Cardiac septum (tissue), 1 donor: ENCODE results near the gene C16orf96. TPM values are rescaled to one million over a fixed set of nuclear protein-coding genes. Genes with fewer than 3 reads are reported as not detected.

Source experiments
- DNase-seq: peaks from one replicate; pipeline ENCODE4 v3.0.0-alpha.2; 2020; ENCODE audit warnings: low spot score
- intact Hi-C: fragments of 100-400 bp; cut with DNase I; formaldehyde crosslinking; loops from one replicate; pipeline ENCODE4 v1.14.0; 2022
- long read RNA-seq: library from polyadenylated mRNA; unstranded; transcript quantifications from one replicate; pipeline ENCODE4 v2.0.0, GENCODE V29; 2021
- total RNA-seq: library from RNA; stranded (reverse); fragmentation: NEBNext Ultra II Directional; extraction: Animal tissue kit (Norgen Biotek cat#: 25700); gene quantifications from one replicate; pipeline ENCODE4 v1.2.1, GENCODE V29; 2021
- donor health status: DM: no; HTN: no; CAD: no.

Gene C16orf96
- total RNA-seq: 0.11 TPM
- long read RNA-seq, partial matches to known transcripts: 0 of 1 reads
- long read RNA-seq, other reads (novel, unspliced or antisense): 1 of 1 reads

DNA sequence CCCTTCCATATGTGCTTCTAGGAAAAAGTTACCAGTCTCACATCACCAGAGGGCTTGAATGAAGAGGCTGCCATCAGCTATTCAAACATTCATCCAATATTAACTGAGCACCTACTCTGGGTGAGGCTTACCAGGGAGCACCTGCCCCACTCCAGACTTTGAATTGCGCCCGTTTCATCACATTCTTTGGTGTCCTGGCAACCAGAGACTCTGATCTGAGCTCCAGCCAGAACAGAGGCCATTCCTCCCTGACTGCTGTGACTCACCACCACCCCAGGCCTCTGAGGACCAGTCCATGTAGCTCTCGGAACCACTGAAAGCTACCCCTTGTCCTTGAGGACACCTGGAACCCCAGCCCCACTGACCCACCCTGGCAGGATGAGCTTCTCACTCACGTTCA lies at the start of gene C16orf96:
Gene C16orf96 (plus strand): TSS at position 229 of the 400 bp plus-strand sequence. CDS start 150 bp downstream, at position 379.
- intact Hi-C loops: no loop called here
- DNase-seq: no peak

DNA sequence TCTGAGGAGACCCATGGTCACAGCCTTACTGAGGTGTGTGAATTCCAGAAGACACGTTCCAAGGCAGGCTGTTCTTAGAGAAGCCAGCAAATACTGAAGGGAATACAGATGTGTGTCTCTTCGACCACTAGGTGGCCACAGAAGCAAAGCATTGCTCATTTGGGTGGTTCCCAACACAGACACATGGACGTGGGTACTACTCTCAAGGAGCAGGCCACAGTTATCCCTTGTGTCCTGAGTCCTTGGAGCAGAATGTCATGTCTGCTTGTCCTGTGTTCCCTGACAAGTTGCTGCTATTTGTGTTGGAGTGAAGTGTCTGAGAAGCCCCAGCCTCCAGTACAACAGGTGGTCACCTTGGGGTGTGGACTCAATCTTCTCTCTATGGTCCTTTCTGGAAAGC lies 49.7 kb upstream of the C16orf96 start:
- intact Hi-C loops: loop anchor here (2.0 to 5.0 kb wide), 2 partner anchors 42 to 81 kb away; no protein-coding TSS in a partner anchor
- no peak for DNase-seq

DNA sequence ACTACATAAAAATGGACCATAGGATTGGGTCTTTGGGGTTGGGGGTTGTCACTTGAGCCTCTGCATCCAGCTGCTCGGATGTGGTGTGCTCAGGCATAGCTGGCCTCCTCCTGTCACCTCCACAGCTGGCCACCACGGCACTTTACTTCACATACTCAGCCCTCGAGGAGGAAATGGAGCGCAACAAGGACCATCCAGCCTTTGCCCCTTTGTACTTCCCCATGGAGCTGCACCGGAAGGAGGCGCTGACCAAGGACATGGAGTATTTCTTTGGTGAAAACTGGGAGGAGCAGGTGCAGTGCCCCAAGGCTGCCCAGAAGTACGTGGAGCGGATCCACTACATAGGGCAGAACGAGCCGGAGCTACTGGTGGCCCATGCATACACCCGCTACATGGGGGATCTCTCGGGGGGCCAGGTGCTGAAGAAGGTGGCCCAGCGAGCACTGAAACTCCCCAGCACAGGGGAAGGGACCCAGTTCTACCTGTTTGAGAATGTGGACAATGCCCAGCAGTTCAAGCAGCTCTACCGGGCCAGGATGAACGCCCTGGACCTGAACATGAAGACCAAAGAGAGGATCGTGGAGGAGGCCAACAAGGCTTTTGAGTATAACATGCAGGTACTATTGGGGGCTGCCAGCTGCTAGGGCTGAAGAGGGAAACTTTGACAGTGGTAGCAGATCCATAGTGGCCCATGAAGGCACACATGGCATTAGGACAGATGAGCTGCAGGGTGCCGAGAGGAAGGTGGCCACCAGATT lies 48.4 kb upstream of the C16orf96 start:
- intact Hi-C loops: loop anchor here (2.0 to 5.0 kb wide), 2 partner anchors 41 to 80 kb away; no protein-coding TSS in a partner anchor
- DNase-seq: no peak

DNA sequence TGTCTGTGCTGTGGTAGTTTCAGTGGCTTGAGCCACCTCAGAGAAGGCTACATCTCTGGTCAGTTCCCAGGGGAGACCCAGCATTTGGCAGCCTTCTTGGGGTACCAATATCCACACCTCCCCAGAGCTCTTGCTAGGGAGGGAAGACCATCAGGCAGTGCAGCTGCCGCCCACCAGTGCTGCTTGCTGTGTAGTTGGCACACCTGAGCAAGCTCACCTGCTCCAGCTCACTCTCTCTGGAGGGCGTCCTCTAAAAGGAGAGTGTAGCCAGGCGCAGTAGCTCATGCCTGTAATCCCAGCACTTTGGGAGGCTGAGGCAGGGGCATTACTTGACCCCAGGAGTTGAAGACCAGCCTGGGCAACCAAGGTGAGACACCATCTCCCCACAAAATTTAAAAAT lies 47.3 kb upstream of the C16orf96 start:
- DNase-seq: no peak
- intact Hi-C loops: loop anchor here (5.0 kb wide), 1 partner anchor 78 kb away; no protein-coding TSS in a partner anchor

DNA sequence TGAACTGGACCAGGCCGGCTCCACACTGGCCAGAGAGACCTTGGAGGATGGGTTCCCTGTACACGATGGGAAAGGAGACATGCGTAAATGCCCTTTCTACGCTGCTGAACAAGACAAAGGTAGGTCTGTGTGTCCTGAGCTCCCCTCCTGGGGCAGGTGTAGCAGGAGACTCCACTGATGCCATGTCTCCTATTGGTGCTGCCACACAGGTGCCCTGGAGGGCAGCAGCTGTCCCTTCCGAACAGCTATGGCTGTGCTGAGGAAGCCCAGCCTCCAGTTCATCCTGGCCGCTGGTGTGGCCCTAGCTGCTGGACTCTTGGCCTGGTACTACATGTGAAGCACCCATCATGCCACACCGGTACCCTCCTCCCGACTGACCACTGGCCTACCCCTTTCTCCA lies 46.7 kb upstream of the C16orf96 start:
- intact Hi-C loops: loop anchor here (5.0 kb wide), 1 partner anchor 78 kb away; no protein-coding TSS in a partner anchor

DNA sequence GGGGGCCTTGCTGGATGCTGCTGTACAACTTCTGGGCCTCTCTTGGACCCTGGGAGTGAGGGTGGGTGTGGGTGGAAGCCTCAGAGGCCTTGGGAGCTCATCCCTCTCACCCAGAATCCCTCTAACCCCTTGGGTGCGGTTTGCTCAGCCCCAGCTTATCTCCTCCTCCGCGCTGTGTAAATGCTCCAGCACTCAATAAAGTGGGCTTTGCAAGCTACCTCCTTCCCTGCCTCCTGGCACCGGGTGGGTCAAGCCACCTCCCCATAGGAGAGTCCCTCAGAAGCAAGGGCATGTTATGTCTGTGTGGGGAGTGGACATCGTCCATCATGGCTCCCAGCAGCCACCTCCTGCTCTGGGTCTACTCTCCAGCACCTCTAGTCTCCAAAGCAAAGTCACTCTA lies 46.0 kb upstream of the C16orf96 start:
- intact Hi-C loops: loop anchor here (5.0 kb wide), 1 partner anchor 442 kb away; no protein-coding TSS in a partner anchor
- DNase-seq: no peak

More for the DNA sequence above, 46.7 kb upstream of the C16orf96 start:
- DNase-seq: no peak

DNA sequence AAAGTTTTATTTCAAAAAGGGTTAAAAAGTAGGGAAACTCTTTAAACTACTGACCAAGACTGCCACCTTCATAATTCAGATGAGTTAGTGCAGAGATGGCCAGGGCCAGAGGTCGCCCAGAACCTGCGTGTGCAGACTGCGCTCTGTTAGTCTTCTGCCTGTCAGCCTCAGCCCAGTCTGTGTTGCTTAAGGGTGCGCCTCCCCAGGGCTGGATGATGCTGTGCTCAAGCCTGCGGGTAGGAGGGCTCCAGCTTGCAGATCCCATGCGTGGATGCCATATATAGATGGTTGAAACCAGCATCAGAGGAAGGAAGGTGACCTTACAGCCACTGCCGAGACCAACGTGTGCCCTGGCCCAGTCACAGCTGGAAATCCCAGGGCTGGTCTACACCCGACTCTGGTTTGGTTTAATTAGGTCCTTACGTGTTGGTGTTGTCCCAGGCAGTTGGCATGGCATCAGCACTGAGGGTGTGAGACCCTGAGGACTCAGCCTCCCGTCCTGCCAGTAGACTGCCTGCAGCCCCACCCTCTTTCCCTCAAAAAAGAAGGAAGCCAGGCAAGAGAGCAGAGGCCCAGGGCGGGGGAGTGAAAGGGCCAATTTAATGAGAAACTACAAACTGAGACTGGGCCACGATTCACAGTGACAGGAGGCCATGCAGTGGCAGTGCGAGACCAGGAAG lies 45.3 kb upstream of the C16orf96 start:
- DNase-seq: no peak
- intact Hi-C loops: loop anchor here (5.0 kb wide), 1 partner anchor 441 kb away; no protein-coding TSS in a partner anchor

DNA sequence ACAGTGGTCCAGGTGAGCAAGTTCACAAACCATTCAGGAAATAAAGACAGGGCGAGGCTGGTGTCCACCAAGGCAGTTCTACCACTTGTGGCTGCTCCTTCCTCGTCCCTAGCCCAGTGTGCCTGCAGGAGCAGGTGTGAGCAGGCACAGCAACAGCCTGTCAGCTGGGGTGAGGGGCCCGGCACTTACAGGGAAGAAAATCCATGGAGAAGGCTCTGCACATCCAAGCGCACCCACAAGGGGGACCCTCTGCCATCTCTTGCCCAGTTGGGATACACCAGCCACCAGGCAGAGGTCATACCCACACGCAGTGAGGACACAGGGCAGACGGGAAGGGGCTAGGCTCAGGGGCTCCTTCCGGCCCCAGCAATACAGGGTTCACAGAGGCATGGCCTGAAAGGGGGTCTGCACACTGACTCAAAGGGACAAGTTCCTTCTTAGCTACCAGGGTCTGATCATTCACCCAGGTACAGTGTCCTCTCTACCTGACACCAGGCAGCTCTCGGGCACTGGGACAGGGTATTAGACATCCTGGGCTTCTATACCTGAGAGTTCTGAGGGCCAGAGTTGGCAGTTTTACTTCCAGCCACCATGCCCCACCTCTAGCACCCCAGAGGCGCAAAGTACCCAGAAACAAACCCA lies 44.6 kb upstream of the C16orf96 start:
- DNase-seq: no peak
- intact Hi-C loops: loop anchor here (5.0 kb wide), 1 partner anchor 441 kb away; no protein-coding TSS in a partner anchor

DNA sequence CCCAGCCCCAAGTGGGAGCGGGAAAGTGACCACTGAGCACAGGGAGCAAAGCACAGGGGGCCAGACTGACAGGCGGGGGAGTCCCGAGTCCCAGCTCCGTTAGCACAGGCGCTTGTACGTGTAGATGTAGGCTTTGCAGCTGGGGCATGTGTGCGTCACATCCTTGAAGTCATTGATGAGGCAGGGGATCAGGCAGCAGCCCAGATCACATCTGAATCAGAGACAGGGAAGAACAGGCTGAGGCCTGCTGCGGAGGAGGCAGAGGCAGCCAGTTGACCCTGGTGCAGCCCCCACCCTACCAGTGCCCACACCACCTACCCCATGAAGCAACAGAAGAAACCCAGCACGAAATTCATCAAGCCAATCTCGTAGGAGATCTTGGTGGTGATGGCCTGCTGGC lies 43.7 kb upstream of the C16orf96 start:
- intact Hi-C loops: loop anchor here (5.0 kb wide), 1 partner anchor 440 kb away; no protein-coding TSS in a partner anchor
- no peak for DNase-seq

DNA sequence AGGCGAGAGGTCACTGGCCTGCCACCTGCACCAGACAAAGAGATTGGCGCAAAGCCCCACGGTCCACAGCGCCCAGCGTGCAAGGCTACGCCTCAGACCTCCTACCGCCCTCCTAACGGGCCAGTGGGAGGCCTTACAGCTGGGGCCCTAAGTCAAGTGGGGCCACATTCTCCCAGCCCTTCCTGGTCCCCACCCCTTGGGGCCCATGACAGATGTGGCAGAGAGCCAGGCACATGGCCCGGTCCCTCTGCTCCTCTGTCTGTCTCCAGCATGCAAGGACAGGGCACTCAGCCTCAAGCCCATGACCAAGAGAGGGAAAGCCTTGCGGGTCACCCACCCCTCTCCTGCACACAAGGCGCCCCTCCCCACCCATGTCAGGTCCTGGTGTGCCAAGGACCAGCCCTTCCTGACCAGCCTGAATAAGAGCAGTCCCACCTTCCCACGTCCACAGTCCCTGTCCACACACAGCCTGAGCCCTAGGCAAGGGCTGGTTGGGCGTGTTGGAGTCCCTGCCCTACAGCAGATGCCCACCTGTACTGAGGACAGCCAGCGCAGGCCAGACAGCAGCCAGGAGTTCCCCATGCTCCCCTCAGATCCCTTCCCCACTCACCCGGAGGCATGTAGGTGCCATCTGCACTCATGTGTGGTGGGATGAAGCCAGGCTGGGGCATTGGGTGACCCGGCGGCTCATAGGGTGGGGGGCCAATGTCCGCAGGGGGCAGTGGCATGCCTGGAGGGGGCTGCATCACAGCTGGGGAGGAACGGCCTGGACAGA lies 42.9 kb upstream of the C16orf96 start:
- intact Hi-C loops: loop anchor here (5.0 kb wide), 1 partner anchor 439 kb away; no protein-coding TSS in a partner anchor
- no peak for DNase-seq

DNA sequence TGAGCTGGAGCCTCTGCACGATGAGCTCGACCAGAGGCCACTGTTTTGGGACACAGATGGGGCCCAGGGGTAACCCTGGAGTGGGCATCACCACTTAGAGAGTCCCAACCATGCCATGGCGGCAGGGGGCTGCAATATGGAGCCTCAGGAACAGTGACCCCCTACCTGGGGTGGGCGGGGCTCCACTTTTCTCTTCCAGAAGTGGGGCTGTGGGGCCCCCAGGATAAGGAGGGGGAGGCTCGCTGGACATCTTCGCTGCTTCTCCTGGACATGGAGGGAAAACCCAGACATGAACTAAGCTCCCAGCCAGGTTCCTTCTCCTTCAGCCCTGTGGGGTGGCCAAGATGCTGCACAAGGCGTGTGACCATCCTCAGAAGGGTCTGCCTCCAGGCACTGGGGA lies 42.3 kb upstream of the C16orf96 start:
- intact Hi-C loops: loop anchor here (5.0 kb wide), 1 partner anchor 438 kb away; no protein-coding TSS in a partner anchor
- no peak for DNase-seq

DNA sequence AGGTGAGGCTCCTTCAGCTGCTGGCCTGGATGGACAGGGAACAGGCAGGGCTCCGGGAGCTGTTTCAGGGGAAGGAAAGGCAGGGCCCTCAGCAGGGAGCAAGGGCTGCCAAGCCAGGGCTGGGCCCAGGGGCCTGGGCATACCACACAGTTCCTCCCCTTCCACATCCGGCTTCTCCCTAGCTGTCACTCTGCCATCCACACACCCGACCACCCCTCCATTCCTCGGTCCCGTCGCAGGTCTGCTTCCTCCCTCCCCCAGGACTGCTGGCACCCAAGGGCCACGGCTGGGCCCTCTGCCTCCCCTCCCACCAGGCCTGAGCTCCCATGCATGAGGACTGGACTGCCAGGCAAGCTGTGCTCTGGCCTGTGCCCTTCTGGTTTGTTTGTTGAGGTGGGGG lies 41.5 kb upstream of the C16orf96 start:
- DNase-seq: no peak
- intact Hi-C loops: loop anchor here (5.0 kb wide), 1 partner anchor 438 kb away; no protein-coding TSS in a partner anchor

DNA sequence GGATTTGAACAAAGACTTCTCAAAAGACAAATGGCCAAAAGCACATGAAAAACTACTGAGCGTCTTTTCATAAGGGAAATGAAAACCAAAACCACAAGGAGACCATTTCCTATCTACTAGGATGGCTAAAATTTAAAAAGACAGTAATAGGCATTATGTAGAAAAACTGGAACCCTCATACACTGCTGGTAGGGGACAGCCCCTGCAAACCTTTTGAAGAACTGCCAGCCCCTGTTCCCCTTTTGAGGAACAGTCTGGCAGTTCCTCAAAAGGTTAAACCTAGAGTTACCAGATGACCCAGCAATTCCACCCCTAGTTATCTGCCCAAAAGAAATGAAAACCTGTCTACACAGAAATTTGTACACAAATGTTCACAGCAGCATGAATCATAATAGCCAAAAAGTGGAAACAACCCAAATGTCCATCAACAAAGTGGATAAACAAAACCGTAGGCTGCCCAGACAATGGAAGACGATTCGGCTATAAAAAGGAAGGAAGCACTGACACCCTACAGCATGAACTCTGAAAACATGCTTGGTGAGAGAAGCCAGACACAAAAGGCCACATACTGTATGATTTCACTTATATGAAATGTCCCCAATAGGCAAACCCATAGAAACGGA lies 40.4 kb upstream of the C16orf96 start:
- intact Hi-C loops: no loop called here
- no peak for DNase-seq

DNA sequence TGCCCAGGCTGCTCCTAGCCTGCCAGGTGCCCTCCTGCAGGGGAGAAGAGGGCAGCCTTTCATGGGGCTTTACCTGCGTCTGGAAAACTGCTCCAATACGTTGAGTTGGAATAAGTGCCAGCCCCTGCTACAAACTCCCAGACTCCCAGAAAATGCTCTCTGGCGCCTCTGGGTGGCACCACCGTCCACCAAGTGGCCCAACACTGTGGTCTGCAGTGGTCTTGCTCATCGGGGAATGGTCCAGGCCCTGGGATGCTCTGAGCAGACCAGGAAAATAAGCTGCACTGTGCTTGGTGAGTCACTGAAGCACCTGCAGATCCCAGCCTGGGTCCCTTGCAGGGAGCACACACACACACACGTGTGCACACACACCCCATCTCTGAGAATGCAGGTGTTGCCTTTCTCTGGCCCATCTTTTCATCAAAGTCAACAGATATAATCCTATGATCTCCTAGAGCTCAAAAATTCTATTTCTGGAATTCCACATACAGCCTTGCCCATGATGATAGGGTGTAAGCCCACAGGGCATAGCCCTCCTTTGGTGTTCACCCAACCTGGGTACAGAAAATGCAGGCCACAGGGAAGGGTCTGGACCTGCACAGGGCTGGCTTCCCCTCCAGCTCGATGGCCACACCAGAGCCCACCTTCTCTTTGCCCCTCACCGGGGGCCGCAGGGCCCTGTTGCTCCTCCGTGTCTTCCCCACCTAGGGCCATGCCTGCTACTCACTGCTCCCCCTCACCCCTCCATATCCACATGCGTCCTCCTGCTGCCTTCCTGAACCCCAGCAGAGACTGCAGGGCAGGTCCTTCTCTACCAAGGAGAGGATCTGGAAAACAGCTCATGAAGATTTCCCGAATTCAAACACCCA lies 38.1 kb upstream of the C16orf96 start:
- intact Hi-C loops: no loop called here
- no peak for DNase-seq

DNA sequence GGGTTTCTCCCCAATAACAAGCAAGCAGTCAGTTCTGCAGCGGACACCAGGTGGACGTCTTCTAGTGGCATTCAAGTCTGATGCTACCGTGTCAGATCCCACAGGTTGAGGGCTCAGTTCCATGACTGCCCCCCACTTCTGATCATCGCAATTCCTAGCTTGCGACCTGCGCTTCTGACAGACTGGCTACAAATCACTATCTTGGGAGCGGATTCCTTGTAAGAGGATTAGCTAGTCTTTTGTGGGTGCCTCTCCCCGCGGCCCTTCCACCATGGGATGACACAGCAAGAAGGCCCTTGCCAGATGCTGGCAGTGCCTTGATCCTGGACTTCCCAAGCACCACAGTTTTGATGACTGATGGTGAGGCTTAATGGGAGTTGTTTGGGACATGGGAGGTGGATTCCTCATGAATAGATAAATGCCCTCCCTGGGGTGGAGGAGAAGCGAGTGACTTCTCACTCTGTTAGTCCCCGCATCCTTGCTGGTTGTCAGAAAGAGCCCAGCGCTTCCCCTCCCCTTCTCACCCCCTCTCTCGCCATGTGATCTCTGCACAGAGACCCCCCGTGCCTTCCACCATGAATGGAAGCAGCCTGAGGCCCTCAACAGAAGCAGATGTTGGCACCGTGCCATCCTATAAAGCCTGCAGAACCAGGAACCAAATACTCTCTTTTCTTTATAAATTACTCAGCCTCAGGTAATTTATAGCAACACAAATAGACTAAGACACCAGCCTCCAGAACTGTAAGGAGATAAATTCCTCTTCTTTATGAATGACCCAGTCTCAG lies 36.7 kb upstream of the C16orf96 start:
- DNase-seq: no peak
- intact Hi-C loops: no loop called here

DNA sequence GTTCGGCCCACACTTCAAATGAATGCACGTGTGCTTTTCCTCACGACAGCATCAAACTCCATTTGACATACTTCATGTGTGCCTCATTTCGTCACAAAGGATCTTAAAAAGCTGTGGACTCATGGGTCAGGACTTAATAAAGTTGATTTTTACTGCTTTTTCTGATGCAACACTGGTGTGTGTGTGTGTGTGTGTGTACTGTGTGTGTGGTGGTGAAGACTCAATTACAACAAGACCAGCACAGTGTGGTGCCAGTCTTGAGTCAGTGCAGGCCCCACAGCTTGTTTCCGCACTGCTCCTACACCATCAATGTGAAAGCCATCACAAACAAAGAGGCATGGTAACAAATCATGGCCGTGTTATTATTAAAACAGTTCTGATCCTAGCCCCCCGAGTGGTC lies 35.2 kb upstream of the C16orf96 start:
- no peak for DNase-seq
- intact Hi-C loops: no loop called here

DNA sequence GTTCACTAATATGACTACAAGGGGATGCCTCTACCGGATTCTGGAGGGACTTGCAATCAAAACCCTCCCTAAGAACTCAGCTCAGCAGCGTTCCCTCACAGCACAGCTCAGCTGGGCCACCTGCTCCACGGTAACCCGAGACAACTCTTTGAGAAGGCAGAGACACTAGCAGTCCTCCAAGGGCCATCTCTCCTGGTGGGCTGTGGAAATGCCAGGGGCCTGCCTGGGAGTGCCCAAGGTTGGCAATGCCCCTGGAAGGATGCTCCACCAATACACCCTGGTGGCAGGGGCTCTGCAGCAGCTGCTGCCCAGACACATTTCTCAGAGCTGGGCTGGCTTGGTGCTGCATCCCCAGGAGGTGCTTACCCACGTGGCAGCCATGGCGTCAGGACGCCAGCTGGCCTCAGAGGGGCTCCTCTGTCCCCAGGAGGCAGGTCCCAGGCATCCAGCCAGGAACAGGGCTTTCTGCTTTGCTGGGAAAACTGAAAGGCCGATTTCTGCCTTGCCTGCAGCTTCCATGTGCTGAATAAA lies 34.0 kb upstream of the C16orf96 start:
- DNase-seq: no peak
- intact Hi-C loops: no loop called here
